DND-41 (cell line): ENCODE data around the gene TIGD7.

Source experiments
- CTCF ChIP-seq: IDR thresholded peaks from 2 replicates; pipeline ENCODE4 v1.5.1; 2012; ENCODE audit warnings: borderline replicate concordance, low read length, moderate library complexity, mild to moderate bottlenecking; ENCODE audit not compliant: poor library complexity, severe bottlenecking; ENCODE audit errors: extremely low read depth
- EZH2 ChIP-seq: IDR thresholded peaks from 3 replicates; pipeline ENCODE4 v1.6.1; 2012; ENCODE audit warnings: borderline replicate concordance, low read depth, mild to moderate bottlenecking, moderate library complexity, low read length, inconsistent platforms; ENCODE audit not compliant: severe bottlenecking

- TF ChIP-seq CTCF (no peak), EZH2 (no peak)
Measured at GRCh38 chr16:3249020-3249419, 56.2 kb downstream of the TIGD7 start.
